ENCODE data around the gene CCZ1. TPM values are rescaled to one million over a fixed set of nuclear protein-coding genes. Genes with fewer than 3 reads are reported as not detected.
A peak's percentile ranks its signal among the peaks of the same experiment; 100 is the strongest.
"Not testable (repeated sequence)": the region's sequence is repeated elsewhere in the genome, so short reads cannot be mapped to it uniquely, and the experiment has no call there.

The CCZ1 gene
- total RNA-seq, 2 donors from 2014 or later: 121 to 138 TPM

- DNase-seq: not testable (repeated sequence)
Measured at GRCh38 chr7:5931250-5931649, 32.7 kb downstream of the CCZ1 start.

GRCh38 chr7:5931905-5932644, 33.5 kb downstream of the CCZ1 start:
- H3K9me3 Mint-ChIP-seq; H3K27ac ChIP-seq (ENCODE audit: low read depth, low read length); H3K4me3 Mint-ChIP-seq; H3K4me3 ChIP-seq (ENCODE audit: low read length); H3K27ac Mint-ChIP-seq; H3K4me1 ChIP-seq (ENCODE audit: control insufficient read depth, insufficient read depth, low read length); H3K4me1 Mint-ChIP-seq; DNase-seq; H3K36me3 Mint-ChIP-seq (ENCODE audit: low read depth); H3K27me3 ChIP-seq (ENCODE audit: control insufficient read depth, insufficient read depth, low read length, poor library complexity, severe bottlenecking); H3K9me3 ChIP-seq (ENCODE audit: control insufficient read depth, low read length); H3K36me3 ChIP-seq (ENCODE audit: control insufficient read depth, insufficient read depth, low read length); H3K9ac ChIP-seq (ENCODE audit: extremely low read depth, low read length, poor library complexity, severe bottlenecking); H3K27me3 Mint-ChIP-seq (ENCODE audit: insufficient read depth): not testable (repeated sequence)
- 96% methylated on average over 2 of the region's 13 CpGs; no CpG with 5 or more reads in 1 of the 2 experiments for WGBS, 2 experiments (ENCODE audit: insufficient coverage in 1 of 2, insufficient read length in 1 of 2)

More at GRCh38 chr7:5931250-5931649, 32.7 kb downstream of the CCZ1 start:
- not testable (repeated sequence) for H3K27me3 Mint-ChIP-seq (ENCODE audit: insufficient read depth); H3K36me3 ChIP-seq (ENCODE audit: control insufficient read depth, insufficient read depth, low read length); H3K9me3 Mint-ChIP-seq; H3K4me1 ChIP-seq (ENCODE audit: control insufficient read depth, insufficient read depth, low read length); H3K4me3 ChIP-seq (ENCODE audit: low read length); H3K27ac Mint-ChIP-seq; H3K36me3 Mint-ChIP-seq (ENCODE audit: low read depth); H3K9ac ChIP-seq (ENCODE audit: extremely low read depth, low read length, poor library complexity, severe bottlenecking); H3K9me3 ChIP-seq (ENCODE audit: control insufficient read depth, low read length); H3K27ac ChIP-seq (ENCODE audit: low read depth, low read length); H3K4me1 Mint-ChIP-seq; H3K27me3 ChIP-seq (ENCODE audit: control insufficient read depth, insufficient read depth, low read length, poor library complexity, severe bottlenecking); H3K4me3 Mint-ChIP-seq
- 91 to 97% methylated on average over 6 to 13 of the region's 14 CpGs for WGBS, 2 experiments (ENCODE audit: insufficient coverage in 1 of 2, insufficient read length in 1 of 2)

- not testable (repeated sequence) for H3K36me3 Mint-ChIP-seq (ENCODE audit: low read depth); H3K4me3 Mint-ChIP-seq; H3K27me3 ChIP-seq (ENCODE audit: control insufficient read depth, insufficient read depth, low read length, poor library complexity, severe bottlenecking); H3K4me1 Mint-ChIP-seq; H3K27ac Mint-ChIP-seq; H3K36me3 ChIP-seq (ENCODE audit: control insufficient read depth, insufficient read depth, low read length); H3K9ac ChIP-seq (ENCODE audit: extremely low read depth, low read length, poor library complexity, severe bottlenecking); DNase-seq; H3K4me1 ChIP-seq (ENCODE audit: control insufficient read depth, insufficient read depth, low read length); H3K9me3 Mint-ChIP-seq; H3K9me3 ChIP-seq (ENCODE audit: control insufficient read depth, low read length); H3K4me3 ChIP-seq (ENCODE audit: low read length); H3K27ac ChIP-seq (ENCODE audit: low read depth, low read length); H3K27me3 Mint-ChIP-seq (ENCODE audit: insufficient read depth)
- WGBS, 2 experiments (ENCODE audit: insufficient coverage in 1 of 2, insufficient read length in 1 of 2): no CpG with 5 or more reads among the region's 17 CpGs
Measured at GRCh38 chr7:5934945-5935450, 36.5 kb downstream of the CCZ1 start.

GRCh38 chr7:5963205-5963604, 64.7 kb downstream of the CCZ1 start:
- H3K9me3 Mint-ChIP-seq; H3K27ac ChIP-seq (ENCODE audit: low read depth, low read length); H3K9me3 ChIP-seq (ENCODE audit: control insufficient read depth, low read length); H3K36me3 ChIP-seq (ENCODE audit: control insufficient read depth, insufficient read depth, low read length); H3K4me1 Mint-ChIP-seq; DNase-seq; H3K27me3 ChIP-seq (ENCODE audit: control insufficient read depth, insufficient read depth, low read length, poor library complexity, severe bottlenecking); H3K27ac Mint-ChIP-seq; H3K27me3 Mint-ChIP-seq (ENCODE audit: insufficient read depth); H3K4me1 ChIP-seq (ENCODE audit: control insufficient read depth, insufficient read depth, low read length); H3K36me3 Mint-ChIP-seq (ENCODE audit: low read depth); H3K4me3 Mint-ChIP-seq; H3K9ac ChIP-seq (ENCODE audit: extremely low read depth, low read length, poor library complexity, severe bottlenecking); H3K4me3 ChIP-seq (ENCODE audit: low read length): not testable (repeated sequence)
- no CpG with 5 or more reads among the region's 13 CpGs for WGBS, 2 experiments (ENCODE audit: insufficient coverage in 1 of 2, insufficient read length in 1 of 2)

GRCh38 chr7:5963810-5964209, 65.3 kb downstream of the CCZ1 start:
- not testable (repeated sequence) for H3K4me3 Mint-ChIP-seq; H3K9ac ChIP-seq (ENCODE audit: extremely low read depth, low read length, poor library complexity, severe bottlenecking); H3K4me1 ChIP-seq (ENCODE audit: control insufficient read depth, insufficient read depth, low read length); H3K9me3 Mint-ChIP-seq; H3K36me3 ChIP-seq (ENCODE audit: control insufficient read depth, insufficient read depth, low read length); H3K27me3 ChIP-seq (ENCODE audit: control insufficient read depth, insufficient read depth, low read length, poor library complexity, severe bottlenecking); DNase-seq; H3K27ac Mint-ChIP-seq; H3K4me3 ChIP-seq (ENCODE audit: low read length); H3K36me3 Mint-ChIP-seq (ENCODE audit: low read depth); H3K27me3 Mint-ChIP-seq (ENCODE audit: insufficient read depth); H3K9me3 ChIP-seq (ENCODE audit: control insufficient read depth, low read length); H3K4me1 Mint-ChIP-seq; H3K27ac ChIP-seq (ENCODE audit: low read depth, low read length)
- WGBS, 2 experiments (ENCODE audit: insufficient coverage in 1 of 2, insufficient read length in 1 of 2): 83% methylated on average over 5 of the region's 7 CpGs; no CpG with 5 or more reads in 1 of the 2 experiments

- not testable (repeated sequence) for H3K27me3 Mint-ChIP-seq (ENCODE audit: insufficient read depth); H3K9me3 Mint-ChIP-seq; H3K9me3 ChIP-seq (ENCODE audit: control insufficient read depth, low read length); H3K9ac ChIP-seq (ENCODE audit: extremely low read depth, low read length, poor library complexity, severe bottlenecking); H3K4me1 ChIP-seq (ENCODE audit: control insufficient read depth, insufficient read depth, low read length); H3K36me3 ChIP-seq (ENCODE audit: control insufficient read depth, insufficient read depth, low read length); H3K4me3 ChIP-seq (ENCODE audit: low read length); H3K4me3 Mint-ChIP-seq; H3K4me1 Mint-ChIP-seq; H3K27me3 ChIP-seq (ENCODE audit: control insufficient read depth, insufficient read depth, low read length, poor library complexity, severe bottlenecking); H3K27ac ChIP-seq (ENCODE audit: low read depth, low read length); H3K27ac Mint-ChIP-seq; H3K36me3 Mint-ChIP-seq (ENCODE audit: low read depth)
- 18% methylated on average over 12 of the region's 43 CpGs; no CpG with 5 or more reads in 1 of the 2 experiments for WGBS, 2 experiments (ENCODE audit: insufficient coverage in 1 of 2, insufficient read length in 1 of 2)
- DNase-seq: peak; percentile 63
Measured at GRCh38 chr7:5970347-5970911, 71.9 kb downstream of the CCZ1 start, which contains the start of gene RSPH10B. RSPH10B (minus strand) TSS chr7:5970689; CDS start chr7:5967116, 3,573 bp downstream.

- not testable (repeated sequence) for H3K9ac ChIP-seq (ENCODE audit: extremely low read depth, low read length, poor library complexity, severe bottlenecking); H3K9me3 Mint-ChIP-seq; H3K27ac ChIP-seq (ENCODE audit: low read depth, low read length); H3K36me3 ChIP-seq (ENCODE audit: control insufficient read depth, insufficient read depth, low read length); H3K4me1 Mint-ChIP-seq; H3K27me3 ChIP-seq (ENCODE audit: control insufficient read depth, insufficient read depth, low read length, poor library complexity, severe bottlenecking); H3K9me3 ChIP-seq (ENCODE audit: control insufficient read depth, low read length); H3K36me3 Mint-ChIP-seq (ENCODE audit: low read depth); H3K4me3 Mint-ChIP-seq; DNase-seq; H3K4me1 ChIP-seq (ENCODE audit: control insufficient read depth, insufficient read depth, low read length); H3K27me3 Mint-ChIP-seq (ENCODE audit: insufficient read depth); H3K4me3 ChIP-seq (ENCODE audit: low read length); H3K27ac Mint-ChIP-seq
- no CpG with 5 or more reads among the region's 8 CpGs for WGBS, 2 experiments (ENCODE audit: insufficient coverage in 1 of 2, insufficient read length in 1 of 2)
Measured at GRCh38 chr7:5973580-5973979, 75.0 kb downstream of the CCZ1 start.

Measured in endodermal cell (in vitro differentiated cells).